ENCODE data around the gene CLIC6.
"Not testable (repeated sequence)": the region's sequence is repeated elsewhere in the genome, so short reads cannot be mapped to it uniquely, and the experiment has no call there.

Gene CLIC6

GRCh38 chr21:34653522-34653921, 15.3 kb upstream of the CLIC6 start:
- no peak for DNase-seq

GRCh38 chr21:34661848-34662247, 6.9 kb upstream of the CLIC6 start:
- no peak for DNase-seq

GRCh38 chr21:34667761-34668160, 1.0 kb upstream of the CLIC6 start:
- no peak for DNase-seq

GRCh38 chr21:34669149-34669879, 520 bp downstream of the CLIC6 start:
- DNase-seq: no peak

GRCh38 chr21:34669880-34670219, 1.1 kb downstream of the CLIC6 start:
- DNase-seq: not testable (repeated sequence)

- no peak for DNase-seq
Measured at GRCh38 chr21:34670220-34670961, 1.6 kb downstream of the CLIC6 start.

- DNase-seq: peak; percentile 6
Measured at GRCh38 chr21:34670962-34671348, 2.2 kb downstream of the CLIC6 start.

- no peak for DNase-seq
Measured at GRCh38 chr21:34671462-34671861, 2.7 kb downstream of the CLIC6 start.

- DNase-seq: no peak
Measured at GRCh38 chr21:34671891-34672290, 3.1 kb downstream of the CLIC6 start.

- peak; percentile 52 for DNase-seq
Measured at GRCh38 chr21:34673006-34673405, 4.2 kb downstream of the CLIC6 start.

GRCh38 chr21:34674468-34674867, 5.7 kb downstream of the CLIC6 start:
- no peak for DNase-seq

GRCh38 chr21:34675871-34676270, 7.1 kb downstream of the CLIC6 start:
- no peak for DNase-seq

- peak; percentile 15 for DNase-seq
Measured at GRCh38 chr21:34679051-34679450, 10.3 kb downstream of the CLIC6 start.

GRCh38 chr21:34684174-34684876, 15.5 kb downstream of the CLIC6 start:
- DNase-seq: no peak

GRCh38 chr21:34687065-34687464, 18.3 kb downstream of the CLIC6 start:
- DNase-seq: no peak

- DNase-seq: no peak
Measured at GRCh38 chr21:34687745-34688144, 19.0 kb downstream of the CLIC6 start.

GRCh38 chr21:34688145-34688544, 19.4 kb downstream of the CLIC6 start:
- DNase-seq: no peak

GRCh38 chr21:34688715-34689114, 19.9 kb downstream of the CLIC6 start:
- no peak for DNase-seq

GRCh38 chr21:34690041-34690792, 21.4 kb downstream of the CLIC6 start:
- no peak for DNase-seq

GRCh38 chr21:34690793-34691175, 22.0 kb downstream of the CLIC6 start:
- DNase-seq: no peak

- DNase-seq: no peak
Measured at GRCh38 chr21:34691390-34692032, 22.7 kb downstream of the CLIC6 start.

- no peak for DNase-seq
Measured at GRCh38 chr21:34692458-34693020, 23.7 kb downstream of the CLIC6 start.
